Nephron (organoid): ENCODE measurements around the gene HLX.

Source experiments
- H3K27ac Mint-ChIP-seq, 3 experiments: 2 replicates each; pipeline ENCODE4 v1.8.0; 2020; ENCODE audit warnings: mixed read lengths in 3 of 3, mild to moderate bottlenecking in 2 of 3, moderate library complexity in 1 of 3
- H3K27me3 Mint-ChIP-seq: 2 replicates; pipeline ENCODE4 v1.8.0; 2021; ENCODE audit warnings: low read depth, mild to moderate bottlenecking, moderate library complexity, mixed read lengths
- H3K36me3 Mint-ChIP-seq: 2 replicates; pipeline ENCODE4 v1.8.0; 2020; ENCODE audit warnings: low read depth, mixed read lengths
- H3K4me1 Mint-ChIP-seq: 2 replicates; pipeline ENCODE4 v1.8.0; 2020; ENCODE audit warnings: mixed read lengths
- H3K4me3 Mint-ChIP-seq, 3 experiments: 2 replicates each; pipeline ENCODE4 v1.8.0; 2020; ENCODE audit warnings: mild to moderate bottlenecking in 3 of 3, mixed read lengths in 3 of 3, moderate library complexity in 2 of 3
- H3K9me3 Mint-ChIP-seq: 2 replicates; pipeline ENCODE4 v1.8.0; 2020; ENCODE audit warnings: mixed read lengths
- CTCF ChIP-seq, 3 experiments: fragments of 200-600 bp; sonication (generic); IDR thresholded peaks; one replicate each; pipeline ENCODE4 v1.5.0; 2021; ENCODE audit warnings: antibody characterized with exemption in 3 of 3; ENCODE audit not compliant: unreplicated experiment in 3 of 3

The HLX gene

DNA sequence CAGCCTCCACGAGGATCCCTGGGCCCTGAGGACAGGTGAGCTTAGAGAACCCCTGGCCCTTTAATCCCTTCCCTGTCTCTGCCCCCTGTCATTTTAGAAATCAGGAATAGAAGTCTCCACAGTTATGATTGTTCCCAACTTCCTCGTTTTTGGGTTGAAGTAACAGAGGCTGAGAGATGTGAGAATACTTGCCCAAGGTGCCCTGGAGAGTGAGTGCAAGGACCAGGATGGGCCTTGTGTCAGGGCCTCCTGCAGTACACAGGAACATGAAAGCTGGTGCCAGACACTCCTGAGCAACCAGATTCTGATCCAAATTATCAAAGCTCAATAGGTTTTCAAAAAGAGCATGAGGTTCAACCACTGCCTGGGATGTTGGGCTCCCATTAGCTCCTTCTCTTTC, 10.1 kb downstream of the HLX start:
- Mint-ChIP-seq H3K27me3 (peaks cover 100% of the 10 kb centered on the region), H3K27ac (no peak overlapping the region), H3K9me3 (peaks cover 13% of the 10 kb centered on the region), H3K4me1 (peaks cover 30% of the 10 kb centered on the region), H3K4me3 (no peak overlapping the region), H3K36me3 (no peaks in the 10 kb centered on the region)
- no peak for TF ChIP-seq CTCF (IDR thresholded peaks at IDR 0.05; ENCODE audit: unreplicated experiment in 3 of 3)

DNA sequence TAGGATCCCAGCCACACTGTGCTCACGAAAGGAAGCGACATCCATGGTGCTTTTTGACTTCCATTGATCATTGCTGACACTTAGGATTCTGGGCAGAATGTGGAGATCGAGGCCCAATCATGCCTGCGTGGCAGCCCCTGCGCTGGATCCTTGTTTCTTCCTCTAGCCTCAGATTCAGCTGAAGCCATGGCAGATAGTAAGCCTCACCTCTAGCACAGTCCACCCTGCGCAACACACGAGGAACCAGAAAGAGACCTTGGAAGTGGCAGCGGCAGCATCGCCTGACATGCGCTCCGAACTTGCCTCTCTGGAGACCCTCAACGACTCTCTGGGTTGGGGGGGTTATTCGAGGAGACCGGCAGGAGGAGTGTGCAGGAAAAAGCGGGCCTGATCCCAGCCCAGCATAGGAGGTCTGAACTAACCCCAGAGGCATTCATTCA, 10.6 kb downstream of the HLX start:
- no peak for TF ChIP-seq CTCF (IDR thresholded peaks at IDR 0.05; ENCODE audit: unreplicated experiment in 3 of 3)
- Mint-ChIP-seq H3K4me1 (peaks cover 26% of the 10 kb centered on the region), H3K27ac (no peak overlapping the region), H3K4me3 (no peak overlapping the region), H3K36me3 (no peaks in the 10 kb centered on the region), H3K9me3 (peaks cover 13% of the 10 kb centered on the region), H3K27me3 (peaks cover 100% of the 10 kb centered on the region)

DNA sequence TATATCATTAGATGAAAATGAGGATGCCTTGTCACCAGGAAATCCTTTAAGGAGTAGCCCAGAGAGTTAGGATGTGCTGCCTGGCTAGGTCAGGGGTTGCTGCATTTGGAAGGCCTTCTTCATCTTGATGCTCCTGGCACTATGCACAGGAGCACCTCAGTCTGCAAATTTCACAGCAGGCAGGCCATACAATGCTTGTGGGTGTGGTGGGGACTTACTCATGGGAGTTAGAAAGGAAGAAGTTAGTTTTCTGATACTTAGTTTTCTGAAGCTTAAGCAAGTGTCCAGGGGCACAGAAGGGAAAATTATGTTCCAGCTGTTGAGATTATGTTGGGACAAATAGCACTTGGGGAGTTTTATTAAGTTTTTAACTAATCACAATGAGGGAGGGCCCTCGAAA, 11.4 kb downstream of the HLX start:
- H3K4me1 Mint-ChIP-seq: peaks cover 31% of the 10 kb centered on the region
- no peak overlapping the region for H3K4me3 Mint-ChIP-seq
- no peaks in the 10 kb centered on the region for H3K36me3 Mint-ChIP-seq
- peaks cover 100% of the 10 kb centered on the region for H3K27me3 Mint-ChIP-seq
- TF ChIP-seq CTCF (IDR thresholded peaks at IDR 0.05; ENCODE audit: unreplicated experiment in 3 of 3): no peak
- H3K27ac Mint-ChIP-seq: no peak overlapping the region
- H3K9me3 Mint-ChIP-seq: peaks cover 13% of the 10 kb centered on the region

DNA sequence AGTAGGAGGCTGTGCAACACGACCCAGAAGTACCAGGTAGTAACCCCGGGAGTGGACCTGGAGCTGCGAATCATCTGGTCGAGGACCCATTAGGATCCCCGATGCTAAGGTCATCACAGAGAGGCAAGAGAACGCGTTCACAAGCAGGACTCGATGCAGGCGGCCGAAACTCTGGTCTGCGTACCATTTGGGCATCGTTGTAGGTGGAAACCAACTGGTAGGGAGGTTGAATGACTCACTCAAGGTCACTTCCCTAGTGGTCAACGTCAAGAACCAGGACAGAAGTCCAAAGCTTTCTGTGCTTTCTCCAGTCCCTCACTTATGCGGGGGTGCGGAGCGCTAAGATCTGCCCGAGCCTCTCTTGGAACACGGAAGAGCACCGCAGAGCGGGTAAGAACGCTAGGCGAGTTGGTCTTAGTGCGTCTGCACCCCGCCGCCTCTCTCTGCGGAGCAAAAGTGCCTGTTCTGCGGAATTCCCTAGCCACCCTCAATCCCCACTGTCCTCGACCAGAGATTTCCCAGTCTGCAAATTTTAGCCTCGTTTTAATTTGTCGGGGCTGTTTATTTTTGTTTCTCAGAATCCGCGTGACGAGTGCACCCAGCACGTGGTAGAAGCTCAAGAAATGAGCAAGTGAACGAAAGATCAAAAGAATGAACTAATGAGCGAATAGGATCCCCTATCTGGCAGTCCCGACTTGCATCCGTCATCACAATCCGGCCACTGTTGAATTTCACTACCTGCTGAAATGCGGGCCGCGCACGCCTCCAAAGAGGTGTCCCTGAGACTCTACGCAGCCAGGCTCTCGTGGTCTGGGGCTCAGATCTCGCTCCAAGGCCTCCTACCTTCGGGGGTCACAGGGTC, 12.2 kb downstream of the HLX start:
- Mint-ChIP-seq H3K4me1 (peaks cover 35% of the 10 kb centered on the region), H3K27ac (no peak overlapping the region), H3K4me3 (no peak overlapping the region), H3K27me3 (peaks cover 100% of the 10 kb centered on the region), H3K36me3 (no peaks in the 10 kb centered on the region), H3K9me3 (peaks cover 15% of the 10 kb centered on the region)
- no peak for TF ChIP-seq CTCF (IDR thresholded peaks at IDR 0.05; ENCODE audit: unreplicated experiment in 3 of 3)

DNA sequence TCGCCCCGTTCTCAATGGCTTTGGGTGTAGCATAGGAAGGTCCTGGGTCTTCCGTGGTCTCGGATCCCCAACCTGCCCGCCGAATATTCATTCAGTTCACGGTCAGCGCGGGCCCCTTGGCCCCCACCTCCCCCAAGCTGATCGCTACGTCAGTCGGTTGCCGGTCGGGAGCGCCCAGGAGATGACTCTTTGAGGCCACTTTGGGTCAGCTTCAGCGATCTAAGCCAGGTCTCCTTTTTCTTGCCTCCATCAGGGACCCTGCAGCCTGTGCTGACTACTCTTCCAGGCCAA, 12.8 kb downstream of the HLX start:
- TF ChIP-seq CTCF (IDR thresholded peaks at IDR 0.05; ENCODE audit: unreplicated experiment in 3 of 3): no peak
- H3K4me1 Mint-ChIP-seq: peaks cover 35% of the 10 kb centered on the region
- H3K4me3 Mint-ChIP-seq: no peak overlapping the region
- H3K27ac Mint-ChIP-seq: no peak overlapping the region
- no peaks in the 10 kb centered on the region for H3K36me3 Mint-ChIP-seq
- H3K27me3 Mint-ChIP-seq: peaks cover 100% of the 10 kb centered on the region
- H3K9me3 Mint-ChIP-seq: peaks cover 15% of the 10 kb centered on the region
